Breast epithelium (tissue), 3 donors: ENCODE measurements around the gene REEP1.

Experiments
- POLR2A ChIP-seq: fragments of 450-650 bp; IDR thresholded peaks from one replicate; pipeline ENCODE4 v1.6.1; 2016; ENCODE audit warnings: antibody characterized with exemption, mild to moderate bottlenecking, moderate library complexity
- TF ChIP-seq, protein P1 (sequence below), 3 donors: fragments of 450-650 bp; IDR thresholded peaks; one replicate each; pipeline ENCODE4 v1.5.1; 2016 to 2017; ENCODE audit warnings: antibody characterized with exemption in 3 of 3, mild to moderate bottlenecking in 3 of 3, moderate library complexity in 3 of 3

DNA sequence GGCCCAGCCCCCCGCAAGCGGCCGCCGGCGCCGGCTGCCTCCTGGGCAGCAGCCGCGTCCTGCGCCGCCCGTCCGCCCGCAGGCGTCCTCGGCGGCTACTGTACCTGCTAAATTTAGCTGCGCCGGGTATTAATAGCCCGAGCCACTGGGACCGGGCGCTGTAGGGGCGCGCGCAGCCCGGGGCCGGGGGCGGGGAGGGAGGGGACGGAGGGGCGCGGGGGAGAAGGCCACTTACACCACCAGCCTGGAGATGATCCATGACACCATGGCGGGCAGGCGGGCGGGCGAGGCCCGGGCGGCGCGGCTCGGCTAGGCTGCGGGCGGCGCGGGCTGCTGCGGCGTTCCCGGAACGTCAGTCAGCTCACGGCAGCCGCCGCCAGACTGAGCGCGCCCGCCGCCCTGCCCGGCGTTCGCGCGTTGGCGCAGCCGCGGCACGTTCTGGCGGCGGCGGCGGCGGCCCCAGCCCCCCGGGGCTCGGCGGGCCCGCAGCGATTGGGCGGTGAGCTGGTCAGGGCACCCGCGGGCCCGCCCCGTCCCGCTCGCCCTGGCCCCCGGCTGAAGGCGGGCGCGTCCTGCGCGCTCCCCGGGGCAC is at the start of gene REEP1:
- TF ChIP-seq, protein P1, sequence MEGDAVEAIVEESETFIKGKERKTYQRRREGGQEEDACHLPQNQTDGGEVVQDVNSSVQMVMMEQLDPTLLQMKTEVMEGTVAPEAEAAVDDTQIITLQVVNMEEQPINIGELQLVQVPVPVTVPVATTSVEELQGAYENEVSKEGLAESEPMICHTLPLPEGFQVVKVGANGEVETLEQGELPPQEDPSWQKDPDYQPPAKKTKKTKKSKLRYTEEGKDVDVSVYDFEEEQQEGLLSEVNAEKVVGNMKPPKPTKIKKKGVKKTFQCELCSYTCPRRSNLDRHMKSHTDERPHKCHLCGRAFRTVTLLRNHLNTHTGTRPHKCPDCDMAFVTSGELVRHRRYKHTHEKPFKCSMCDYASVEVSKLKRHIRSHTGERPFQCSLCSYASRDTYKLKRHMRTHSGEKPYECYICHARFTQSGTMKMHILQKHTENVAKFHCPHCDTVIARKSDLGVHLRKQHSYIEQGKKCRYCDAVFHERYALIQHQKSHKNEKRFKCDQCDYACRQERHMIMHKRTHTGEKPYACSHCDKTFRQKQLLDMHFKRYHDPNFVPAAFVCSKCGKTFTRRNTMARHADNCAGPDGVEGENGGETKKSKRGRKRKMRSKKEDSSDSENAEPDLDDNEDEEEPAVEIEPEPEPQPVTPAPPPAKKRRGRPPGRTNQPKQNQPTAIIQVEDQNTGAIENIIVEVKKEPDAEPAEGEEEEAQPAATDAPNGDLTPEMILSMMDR (IDR thresholded peaks at IDR 0.05), result no peak
- no peak for TF ChIP-seq POLR2A
